Smooth muscle cell (in vitro differentiated cells): ENCODE data around the gene HAT1. TPM values are rescaled to one million over a fixed set of nuclear protein-coding genes. Genes with fewer than 3 reads are reported as not detected.

Experiments
- DNase-seq: peaks from one replicate; lab custom pipeline; 2025; ENCODE audit not compliant: unreplicated experiment; lab: John Stamatoyannopoulos, UW
- H2AFZ ChIP-seq: fragments of 200-600 bp; sonication (generic); 2 replicates; pipeline ENCODE4 v1.6.0; 2016; ENCODE audit warnings: antibody characterized with exemption, low read depth, mild to moderate bottlenecking
- H3F3A ChIP-seq: fragments of 200-600 bp; sonication (generic); 2 replicates; pipeline ENCODE4 v1.6.0; 2017; ENCODE audit warnings: antibody characterized with exemption, low read depth
- H3K27ac ChIP-seq: fragments of 200-600 bp; sonication (generic); 2 replicates; pipeline ENCODE4 v1.5.1; 2016; ENCODE audit warnings: low read depth, mild to moderate bottlenecking
- H3K27me3 ChIP-seq: fragments of 200-600 bp; sonication (generic); 2 replicates; pipeline ENCODE4 v1.6.1; 2016; ENCODE audit warnings: low read depth, mild to moderate bottlenecking
- H3K36me3 ChIP-seq: fragments of 200-600 bp; sonication (generic); 2 replicates; pipeline ENCODE4 v1.5.1; 2016; ENCODE audit warnings: low read depth
- H3K4me1 ChIP-seq: fragments of 200-600 bp; sonication (generic); 2 replicates; pipeline ENCODE4 v1.5.1; 2016; ENCODE audit warnings: low read depth
- H3K4me2 ChIP-seq: fragments of 200-600 bp; sonication (generic); 2 replicates; pipeline ENCODE4 v1.6.0; 2016; ENCODE audit warnings: mild to moderate bottlenecking
- H3K4me3 ChIP-seq: fragments of 200-600 bp; sonication (generic); 2 replicates; pipeline ENCODE4 v1.5.1; 2016; ENCODE audit warnings: mild to moderate bottlenecking
- H3K79me2 ChIP-seq: fragments of 200-600 bp; sonication (generic); 2 replicates; pipeline ENCODE4 v1.6.0; 2016; ENCODE audit warnings: low read depth, mild to moderate bottlenecking
- H3K9ac ChIP-seq: fragments of 200-600 bp; sonication (generic); 2 replicates; pipeline ENCODE4 v1.6.0; 2016; ENCODE audit warnings: low read depth
- H3K9me3 ChIP-seq: fragments of 200-600 bp; sonication (generic); replicated peaks from 2 replicates; pipeline ENCODE4 v1.5.1; 2016; ENCODE audit warnings: low read depth
- H4K20me1 ChIP-seq: fragments of 200-600 bp; sonication (generic); 2 replicates; pipeline ENCODE4 v1.6.0; 2016; ENCODE audit warnings: low read depth
- WGBS: methylation state at CpG from one replicate; pipeline ENCODE4 v1.1.7; 2016; ENCODE audit warnings: low lambda C conversion rate; 5-methylcytosine and 5-hydroxymethylcytosine counted together
- polyA plus RNA-seq: library from polyadenylated mRNA; unstranded; fragments of >200 nt; fragmentation: Nextera tagmentation; extraction: Ambion mirVana; gene quantifications from 2 replicates; pipeline ENCODE4 v1.2.1, GENCODE V29; 2016
- total RNA-seq: library from RNA; depleted of rRNA; stranded (reverse); fragments of >200 nt; gene quantifications from 2 replicates; pipeline ENCODE4 v1.2.3, GENCODE V29; 2014
- TF ChIP-seq, protein P1 (sequence below): fragments of 200-600 bp; sonication (generic); IDR thresholded peaks from 2 replicates; pipeline ENCODE4 v1.5.1; 2017; ENCODE audit warnings: borderline replicate concordance, mild to moderate bottlenecking, antibody characterized with exemption; ENCODE audit not compliant: insufficient read depth, poor library complexity, severe bottlenecking

HAT1 gene
- total and polyA plus RNA-seq, 2 experiments from 2014 or later: 59.1 to 65.7 TPM

GRCh38 chr2:171952748-171953147 lies 30.5 kb downstream of the HAT1 start:
- Histone ChIP-seq H3K4me3 (no peak overlapping the region), H3K79me2 (peaks cover 11% of the 10 kb centered on the region), H3F3A (no peaks in the 10 kb centered on the region), H3K4me1 (no peaks in the 10 kb centered on the region), H2AFZ (no peak overlapping the region), H3K9ac (no peak overlapping the region), H3K9me3 (no peaks in the 10 kb centered on the region), H4K20me1 (peaks cover 16% of the 10 kb centered on the region), H3K27ac (no peak overlapping the region), H3K27me3 (no peaks in the 10 kb centered on the region), H3K36me3 (no peaks in the 10 kb centered on the region), H3K4me2 (no peak overlapping the region)
- TF ChIP-seq, protein P1, sequence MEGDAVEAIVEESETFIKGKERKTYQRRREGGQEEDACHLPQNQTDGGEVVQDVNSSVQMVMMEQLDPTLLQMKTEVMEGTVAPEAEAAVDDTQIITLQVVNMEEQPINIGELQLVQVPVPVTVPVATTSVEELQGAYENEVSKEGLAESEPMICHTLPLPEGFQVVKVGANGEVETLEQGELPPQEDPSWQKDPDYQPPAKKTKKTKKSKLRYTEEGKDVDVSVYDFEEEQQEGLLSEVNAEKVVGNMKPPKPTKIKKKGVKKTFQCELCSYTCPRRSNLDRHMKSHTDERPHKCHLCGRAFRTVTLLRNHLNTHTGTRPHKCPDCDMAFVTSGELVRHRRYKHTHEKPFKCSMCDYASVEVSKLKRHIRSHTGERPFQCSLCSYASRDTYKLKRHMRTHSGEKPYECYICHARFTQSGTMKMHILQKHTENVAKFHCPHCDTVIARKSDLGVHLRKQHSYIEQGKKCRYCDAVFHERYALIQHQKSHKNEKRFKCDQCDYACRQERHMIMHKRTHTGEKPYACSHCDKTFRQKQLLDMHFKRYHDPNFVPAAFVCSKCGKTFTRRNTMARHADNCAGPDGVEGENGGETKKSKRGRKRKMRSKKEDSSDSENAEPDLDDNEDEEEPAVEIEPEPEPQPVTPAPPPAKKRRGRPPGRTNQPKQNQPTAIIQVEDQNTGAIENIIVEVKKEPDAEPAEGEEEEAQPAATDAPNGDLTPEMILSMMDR: no peak
- no peak for DNase-seq
- 97% methylated on average over 3 of the region's 3 CpGs for WGBS

- H4K20me1 ChIP-seq: peaks cover 24% of the 10 kb centered on the region
- no peak overlapping the region for H3K9ac ChIP-seq
- no peak overlapping the region for H3K4me3 ChIP-seq
- H3K79me2 ChIP-seq: peaks cover 2% of the 10 kb centered on the region
- TF ChIP-seq, protein P1: no peak
- no peak for DNase-seq
- no peaks in the 10 kb centered on the region for H3K9me3 ChIP-seq
- H3F3A ChIP-seq: no peaks in the 10 kb centered on the region
- 98% methylated on average over 7 of the region's 7 CpGs for WGBS
- no peaks in the 10 kb centered on the region for H3K4me1 ChIP-seq
- no peak overlapping the region for H3K27ac ChIP-seq
- H3K36me3 ChIP-seq: no peaks in the 10 kb centered on the region
- H3K4me2 ChIP-seq: no peak overlapping the region
- H3K27me3 ChIP-seq: no peaks in the 10 kb centered on the region
- no peak overlapping the region for H2AFZ ChIP-seq
Observed at GRCh38 chr2:171956135-171956825, 34.0 kb downstream of the HAT1 start.

GRCh38 chr2:171957061-171957460 lies 34.8 kb downstream of the HAT1 start:
- Histone ChIP-seq H4K20me1 (peaks cover 19% of the 10 kb centered on the region), H3K79me2 (peaks cover 7% of the 10 kb centered on the region), H2AFZ (no peak overlapping the region), H3K9ac (no peak overlapping the region), H3K9me3 (no peaks in the 10 kb centered on the region), H3K4me1 (no peaks in the 10 kb centered on the region), H3K27me3 (no peaks in the 10 kb centered on the region), H3K36me3 (no peaks in the 10 kb centered on the region), H3F3A (no peaks in the 10 kb centered on the region), H3K4me2 (no peak overlapping the region), H3K4me3 (no peak overlapping the region), H3K27ac (no peak overlapping the region)
- 97% methylated on average over 2 of the region's 2 CpGs for WGBS
- TF ChIP-seq, protein P1: no peak
- no peak for DNase-seq

GRCh38 chr2:171958475-171958874 lies 36.2 kb downstream of the HAT1 start:
- H3K79me2 ChIP-seq: peaks cover 9% of the 10 kb centered on the region
- H3K4me1 ChIP-seq: peaks cover 5% of the 10 kb centered on the region
- no peak for DNase-seq
- H3K36me3 ChIP-seq: no peaks in the 10 kb centered on the region
- no peak overlapping the region for H3K4me3 ChIP-seq
- no peak overlapping the region for H3K9ac ChIP-seq
- TF ChIP-seq, protein P1: no peak
- no peak overlapping the region for H3K27ac ChIP-seq
- WGBS: 89% methylated on average over 3 of the region's 3 CpGs
- H3K9me3 ChIP-seq: no peaks in the 10 kb centered on the region
- peak overlapping the region; percentile 13 for H3K4me2 ChIP-seq
- no peak overlapping the region for H2AFZ ChIP-seq
- no peaks in the 10 kb centered on the region for H3F3A ChIP-seq
- H3K27me3 ChIP-seq: no peaks in the 10 kb centered on the region
- H4K20me1 ChIP-seq: peaks cover 16% of the 10 kb centered on the region
